Bone marrow (tissue), 2 donors: Measurements from ENCODE around the gene XIAP.

Experiments used
- DNase-seq, 2 donors: peaks; one replicate each; lab custom pipeline; 2025; lab: John Stamatoyannopoulos, UW

XIAP gene

GRCh38 chrX:123960956-123961267, 101.1 kb downstream of the XIAP start:
- DNase-seq: no peak

GRCh38 chrX:123961268-123962005, 101.6 kb downstream of the XIAP start, which contains the start of gene STAG2:
Gene STAG2, plus strand, starts transcription at chrX:123961706. Its CDS starts 60,922 bp downstream, at chrX:124022628.
- DNase-seq: peak; percentile 40 to 74

GRCh38 chrX:123962006-123962467, 102.2 kb downstream of the XIAP start:
- DNase-seq: no peak

GRCh38 chrX:123962794-123963373, 103.0 kb downstream of the XIAP start:
- peak; percentile 32 to 73 for DNase-seq
